DLD1 (cell line): ENCODE results near the gene RPL7A.

Experiments used
- in situ Hi-C: cut with HindIII; loops from 2 replicates; pipeline ENCODE4 v1.10.0; 2017; ENCODE audit warnings: low sequenced_read_pairs

The RPL7A gene

GRCh38 chr9:133347515-133347984 lies 468 bp upstream of the RPL7A start:
- in situ Hi-C loops = no loop called here

- in situ Hi-C loops = no loop called here
These were observed 928 bp downstream of the RPL7A start for GRCh38 chr9:133348718-133349573.

DNA sequence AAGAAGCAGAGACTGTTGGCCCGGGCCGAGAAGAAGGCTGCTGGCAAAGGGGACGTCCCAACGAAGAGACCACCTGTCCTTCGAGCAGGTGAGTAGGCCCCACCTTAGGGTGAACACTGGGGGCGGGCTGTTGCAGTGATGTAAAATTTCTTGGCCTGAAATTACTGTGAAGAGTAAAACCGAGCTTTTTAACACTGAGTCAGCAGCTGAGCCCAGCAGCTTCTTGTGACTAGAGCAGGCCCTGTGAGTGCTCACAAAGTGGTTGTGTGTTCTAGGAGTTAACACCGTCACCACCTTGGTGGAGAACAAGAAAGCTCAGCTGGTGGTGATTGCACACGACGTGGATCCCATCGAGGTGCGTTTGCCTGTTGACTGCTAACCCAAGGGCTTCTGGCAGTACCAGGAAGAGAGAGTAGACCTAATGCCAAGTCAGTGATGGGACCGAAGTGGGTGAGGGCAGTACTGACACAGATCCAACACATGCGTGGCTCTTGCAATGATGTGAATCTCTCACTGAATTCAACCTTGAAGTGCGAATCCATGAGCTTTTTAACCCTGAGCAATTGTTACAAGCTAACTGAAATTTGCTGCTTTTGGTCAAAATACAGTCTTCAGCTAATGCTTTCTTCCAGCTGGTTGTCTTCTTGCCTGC lies 2.1 kb downstream of the RPL7A start:
- in situ Hi-C loops = no loop called here

DNA sequence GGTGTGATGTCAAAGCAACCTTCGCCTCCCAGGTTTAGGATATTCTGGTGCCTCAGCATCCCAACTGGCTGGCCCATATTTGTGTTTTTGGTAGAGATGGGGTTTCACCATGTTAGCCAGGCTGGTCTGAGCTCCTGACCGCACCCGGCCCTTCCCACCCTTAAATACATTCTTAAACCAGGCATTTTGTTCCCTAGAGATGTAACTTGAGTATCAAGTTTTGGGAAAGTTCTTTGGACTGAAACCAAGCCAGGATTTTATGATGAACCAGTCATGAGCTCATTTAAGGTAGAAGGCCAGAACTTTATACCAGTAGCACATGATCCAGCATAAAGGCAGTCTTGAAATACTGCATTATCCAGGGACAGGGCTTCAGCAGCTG lies 3.5 kb downstream of the RPL7A start:
- in situ Hi-C loops = no loop called here

- in situ Hi-C loops = no loop called here
These were observed 4.1 kb downstream of the RPL7A start for GRCh38 chr9:133351908-133352634.

DNA sequence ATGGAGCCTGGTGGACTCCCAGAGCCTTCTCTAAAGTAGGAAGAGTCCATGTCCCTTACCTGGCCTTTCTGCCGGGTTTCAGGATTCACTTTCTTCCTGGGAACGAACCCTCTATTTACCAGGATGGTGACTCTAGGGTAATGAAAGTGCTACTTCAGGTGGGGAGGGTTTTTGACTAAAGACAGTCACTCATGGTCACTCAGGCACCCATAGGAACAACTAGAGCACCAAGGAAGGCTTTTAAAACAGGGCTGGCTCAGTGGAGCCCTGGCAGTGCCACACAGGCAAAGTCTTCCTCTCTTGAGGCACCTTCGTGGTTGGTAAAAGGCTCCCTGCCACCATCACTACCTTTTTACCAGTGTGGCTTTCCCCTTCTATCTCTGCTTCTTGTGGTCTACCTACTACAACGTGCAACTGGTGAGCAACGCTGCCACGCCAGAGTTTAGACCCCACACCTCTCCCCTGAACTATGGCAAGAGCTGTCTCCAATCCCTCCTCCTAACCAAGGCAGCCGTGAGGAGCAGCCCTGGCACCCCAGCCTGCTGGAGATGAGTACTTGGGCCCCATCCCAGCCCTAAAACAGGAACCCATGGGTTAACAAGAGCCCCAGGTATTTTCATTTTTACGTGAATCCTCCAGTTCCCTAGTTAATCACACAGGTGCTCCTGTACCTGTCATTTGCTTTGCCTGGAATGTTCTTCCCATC lies 4.8 kb downstream of the RPL7A start:
- in situ Hi-C loops = no loop called here

- in situ Hi-C loops = no loop called here
These were observed 5.5 kb downstream of the RPL7A start for GRCh38 chr9:133353548-133353947.

DNA sequence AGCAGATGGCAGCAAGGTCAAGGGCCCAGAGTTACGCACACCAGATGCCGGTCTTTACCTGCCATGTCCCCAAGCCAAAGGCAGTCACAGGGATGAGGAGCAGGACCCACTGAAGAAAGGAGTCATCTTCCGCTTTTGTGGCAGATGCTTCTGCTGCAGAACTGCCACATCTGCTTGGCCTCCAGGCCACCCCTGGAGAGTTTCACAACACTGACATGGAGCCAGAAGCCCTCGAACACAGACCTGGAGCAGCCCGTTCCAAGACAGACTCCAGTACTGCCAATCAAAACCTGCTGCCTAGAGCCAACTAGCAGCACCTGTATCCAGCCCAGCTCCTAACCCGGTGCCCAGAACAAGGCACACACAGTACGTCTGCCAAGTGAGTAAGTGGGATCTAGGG lies 6.7 kb downstream of the RPL7A start:
- in situ Hi-C loops = no loop called here

DNA sequence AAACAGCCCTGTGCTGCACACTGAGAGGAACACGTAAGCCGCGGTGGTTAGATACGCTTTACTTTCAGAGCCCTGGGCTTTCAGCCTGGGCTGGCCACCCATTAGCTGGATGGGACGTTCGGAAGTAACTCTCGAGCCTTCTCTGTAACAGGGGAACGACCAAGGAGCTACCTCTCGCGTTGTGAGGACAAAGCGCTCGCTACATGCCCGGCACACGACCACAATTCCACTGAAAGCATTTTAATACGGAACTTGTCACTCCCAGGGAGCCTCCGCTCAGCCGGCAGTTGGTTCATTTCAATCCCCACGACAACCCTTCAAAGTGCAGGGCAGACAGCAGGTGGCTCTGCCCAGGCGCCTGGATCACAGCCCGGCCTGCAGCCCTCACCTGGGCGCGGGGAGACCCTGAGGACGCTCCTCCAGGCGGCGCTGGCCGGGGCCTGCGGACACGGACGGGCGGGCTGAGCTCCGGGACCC lies 7.9 kb downstream of the RPL7A start:
- in situ Hi-C loops = no loop called here

DNA sequence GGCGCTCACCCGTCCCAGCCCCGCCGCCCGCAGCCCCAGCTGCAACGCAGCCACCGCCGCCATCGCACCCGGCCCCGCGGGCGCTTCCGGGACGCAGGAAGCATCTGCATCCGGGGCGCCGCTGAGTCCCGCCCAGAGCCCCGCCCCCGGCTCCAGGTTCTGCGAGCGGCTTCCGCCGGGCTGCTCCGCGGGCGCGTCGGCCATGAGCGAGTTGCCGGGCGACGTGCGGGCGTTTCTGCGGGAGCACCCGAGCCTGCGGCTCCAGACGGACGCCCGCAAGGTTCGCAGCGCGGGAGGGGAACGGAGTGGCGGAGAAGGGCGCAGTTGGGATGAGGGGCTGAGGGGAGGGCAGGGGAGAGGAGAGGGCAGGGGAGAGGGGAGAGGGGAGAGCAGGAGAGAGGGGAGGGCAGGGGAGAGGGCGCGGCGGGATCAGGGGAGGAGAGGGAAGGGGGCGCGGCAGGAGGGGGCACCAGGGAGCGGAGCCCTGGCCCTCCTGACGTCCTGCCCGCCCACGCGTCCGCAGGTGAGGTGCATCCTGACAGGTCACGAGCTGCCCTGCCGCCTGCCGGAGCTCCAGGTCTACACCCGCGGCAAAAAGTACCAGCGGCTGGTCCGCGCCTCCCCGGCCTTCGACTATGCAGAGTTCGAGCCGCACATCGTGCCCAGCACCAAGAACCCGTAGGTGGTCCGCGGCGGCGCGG lies 8.5 kb downstream of the RPL7A start, which contains the start of the genes SURF1 and SURF2:
Gene SURF1 (minus strand): TSS at position 97 of the 701 bp plus-strand sequence. CDS start 34 bp downstream, at position 63.
Gene SURF2 (plus strand): TSS at position 160 of the 701 bp plus-strand sequence. CDS start 43 bp downstream, at position 203.
- in situ Hi-C loops = no loop called here

- in situ Hi-C loops = no loop called here
These were observed 9.6 kb downstream of the RPL7A start for GRCh38 chr9:133357656-133358055.

- in situ Hi-C loops = no loop called here
These were observed 11.6 kb downstream of the RPL7A start for GRCh38 chr9:133359399-133360175.

DNA sequence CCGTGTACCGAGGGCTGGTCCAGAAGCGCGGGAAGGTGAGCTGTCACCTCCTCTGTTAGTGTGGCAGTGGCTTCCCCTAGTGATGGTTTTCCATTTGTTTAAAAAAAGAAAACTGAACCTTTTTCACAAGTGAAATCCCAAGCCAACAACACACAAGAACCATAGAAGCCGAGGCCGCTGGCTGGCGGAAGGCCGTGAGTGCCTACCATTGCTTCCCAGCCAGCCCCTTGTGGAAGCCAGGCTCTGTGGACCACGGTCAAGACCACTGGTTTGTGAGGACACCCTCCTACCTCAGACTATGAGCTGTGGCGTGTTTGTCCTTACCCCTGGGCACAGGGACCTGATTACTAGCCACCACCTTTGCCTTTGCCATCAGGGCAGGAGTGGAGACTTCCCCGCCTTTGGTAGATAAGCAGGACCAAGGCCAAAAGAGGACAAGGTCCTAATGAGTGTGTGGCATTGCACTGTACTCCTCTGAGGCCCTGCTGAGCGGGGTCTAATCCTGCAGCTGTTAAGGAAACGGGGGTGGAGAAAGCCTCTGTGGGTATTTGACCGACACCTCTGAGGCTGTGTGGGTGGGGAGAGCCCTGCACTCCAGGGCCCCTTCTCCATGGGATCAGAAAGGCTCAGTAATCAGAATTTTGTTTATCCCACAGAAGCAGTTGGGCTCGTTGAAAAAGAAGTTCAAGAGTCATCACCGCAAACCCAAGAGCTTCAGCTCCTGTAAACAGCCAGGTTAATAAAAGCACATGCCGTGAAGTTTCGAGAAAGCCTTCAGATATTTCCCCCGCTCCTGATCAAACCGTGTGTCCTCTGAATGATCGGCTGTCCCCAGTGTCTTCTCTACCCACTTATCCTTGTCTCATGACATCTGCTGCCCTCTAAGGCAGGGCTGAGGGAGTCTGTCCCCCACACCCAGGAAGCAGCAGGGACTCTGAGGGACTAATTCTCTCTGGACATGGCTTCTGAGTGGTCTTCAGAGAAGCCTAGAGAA lies 12.7 kb downstream of the RPL7A start:
- in situ Hi-C loops = no loop called here

- in situ Hi-C loops = no loop called here
These were observed 13.6 kb downstream of the RPL7A start for GRCh38 chr9:133361507-133362092.

GRCh38 chr9:133362359-133363044 lies 14.5 kb downstream of the RPL7A start:
- in situ Hi-C loops = no loop called here

- in situ Hi-C loops = no loop called here
These were observed 18.4 kb downstream of the RPL7A start for GRCh38 chr9:133366435-133366834.

- in situ Hi-C loops = no loop called here
These were observed 19.2 kb downstream of the RPL7A start for GRCh38 chr9:133367221-133367620.
